HG03575 (cell line): ENCODE measurements around the gene STK16.
A peak's percentile ranks its signal among the peaks of the same experiment; 100 is the strongest.

Experiments
- ATAC-seq: cut with Tn5 transposase; IDR thresholded peaks from one replicate; pipeline ENCODE4 v1.9.1; 2021; ENCODE audit not compliant: unreplicated experiment, insufficient number of reproducible peaks, low FRiP score; ENCODE audit errors: extremely low read depth

STK16 gene

DNA sequence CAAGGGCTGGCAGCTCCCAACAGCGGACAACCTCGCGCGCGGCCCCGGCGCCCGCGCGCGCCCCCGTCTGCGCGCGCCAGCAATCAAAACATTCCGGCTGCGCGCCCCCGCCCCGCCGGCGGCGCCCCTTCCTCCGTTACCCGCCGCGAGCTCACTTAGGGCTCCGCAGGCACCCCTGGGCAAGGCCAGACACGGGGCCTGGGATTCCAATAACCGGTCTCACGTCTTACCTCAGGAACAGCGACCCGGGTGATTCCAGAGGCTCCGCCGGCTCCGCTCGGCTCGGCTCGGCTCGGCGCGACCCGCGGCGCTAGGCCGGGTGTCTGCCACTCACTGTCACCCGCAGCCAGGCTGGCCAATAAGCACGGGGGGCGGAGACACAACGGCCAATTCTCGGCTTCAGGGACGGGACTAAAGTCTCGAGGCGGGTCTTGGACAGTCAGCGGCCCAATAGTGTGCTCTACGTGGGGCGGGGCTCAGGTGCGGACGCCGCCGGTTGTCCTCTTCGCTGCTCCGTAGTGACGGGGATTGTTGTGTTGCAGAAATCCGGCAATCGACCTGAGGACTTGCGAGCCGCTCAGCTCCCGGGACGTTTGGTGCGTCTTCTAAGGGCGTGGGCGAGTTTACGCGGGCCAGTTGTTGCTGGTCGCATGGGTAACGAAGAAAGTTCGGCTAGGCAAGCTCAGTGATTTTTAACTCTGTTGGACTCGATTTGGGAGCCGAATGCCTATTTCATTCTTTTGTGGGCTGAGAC lies 15.8 kb upstream of the STK16 start, which contains the start of the genes ANKZF1 and ATG9A:
TSS of gene ANKZF1 (plus strand) at position 502 of the 754 bp plus-strand sequence. CDS start 452 bp downstream, outside the sequence.
TSS of gene ATG9A (minus strand) at position 332 of the 754 bp plus-strand sequence. CDS start 1,612 bp downstream, outside the sequence.
- peak; percentile 79 for ATAC-seq

DNA sequence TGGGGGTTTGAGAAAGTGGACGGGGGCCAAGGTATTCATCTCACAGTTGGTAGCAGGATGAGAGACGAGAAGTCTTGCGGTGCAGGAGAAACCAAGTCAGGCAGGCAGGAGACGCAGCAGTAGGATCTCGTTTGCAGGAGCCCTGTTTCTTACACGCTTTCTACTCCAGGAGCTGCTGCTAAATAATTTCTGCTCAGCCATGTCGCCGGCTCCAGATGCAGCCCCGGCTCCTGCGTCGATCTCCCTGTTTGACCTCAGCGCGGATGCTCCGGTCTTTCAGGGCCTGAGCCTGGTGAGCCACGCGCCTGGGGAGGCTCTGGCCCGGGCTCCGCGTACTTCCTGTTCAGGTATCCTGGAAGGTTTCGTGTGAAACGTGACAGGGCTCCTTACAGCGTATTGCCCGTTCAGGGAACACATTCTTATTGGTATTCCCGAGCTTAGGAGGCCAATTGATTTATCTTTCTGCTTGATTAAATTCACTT lies 15.2 kb upstream of the STK16 start:
- ATAC-seq = no peak

DNA sequence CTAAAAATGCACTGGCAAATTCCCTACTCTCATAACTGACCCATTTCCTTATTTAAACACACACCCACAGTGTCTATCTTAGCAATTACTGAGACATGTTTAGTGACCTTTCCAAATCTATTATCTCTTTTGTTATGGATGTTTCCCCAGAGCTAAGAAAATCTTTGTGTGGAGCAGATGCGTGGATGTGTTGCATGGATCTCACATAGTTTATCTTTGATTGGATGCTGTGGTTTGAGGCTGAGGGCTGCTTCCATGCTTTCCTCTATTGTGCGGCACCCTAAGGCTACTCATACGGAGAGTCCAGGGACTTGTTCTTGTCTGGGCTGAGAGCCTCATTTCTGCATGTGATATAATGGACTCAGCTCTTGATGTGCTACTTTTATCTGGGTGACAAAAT lies 10.9 kb upstream of the STK16 start:
- no peak for ATAC-seq

DNA sequence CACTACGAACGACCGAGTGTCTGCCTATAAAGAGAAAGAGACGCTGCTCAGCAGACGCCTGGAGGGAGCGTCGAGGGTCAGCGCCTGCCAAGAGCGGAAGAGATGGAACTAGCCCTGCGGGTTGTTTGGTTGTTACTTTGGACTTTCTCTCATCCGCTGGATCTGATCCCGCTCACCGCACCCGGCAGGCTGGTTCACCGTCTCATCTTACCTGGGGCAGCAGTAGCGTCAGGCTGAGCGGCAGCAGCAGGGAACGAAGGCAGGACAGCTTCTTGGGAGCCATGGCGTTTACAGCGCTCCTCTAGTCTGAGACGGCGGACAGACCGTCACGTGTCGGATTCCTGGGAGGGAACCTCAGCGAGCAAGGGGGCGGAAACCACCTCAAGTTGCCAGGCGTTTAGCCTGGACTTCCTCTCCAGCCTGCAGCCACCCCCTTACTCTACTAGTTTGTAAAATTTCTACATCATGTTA lies 2.0 kb upstream of the STK16 start:
- ATAC-seq = no peak

DNA sequence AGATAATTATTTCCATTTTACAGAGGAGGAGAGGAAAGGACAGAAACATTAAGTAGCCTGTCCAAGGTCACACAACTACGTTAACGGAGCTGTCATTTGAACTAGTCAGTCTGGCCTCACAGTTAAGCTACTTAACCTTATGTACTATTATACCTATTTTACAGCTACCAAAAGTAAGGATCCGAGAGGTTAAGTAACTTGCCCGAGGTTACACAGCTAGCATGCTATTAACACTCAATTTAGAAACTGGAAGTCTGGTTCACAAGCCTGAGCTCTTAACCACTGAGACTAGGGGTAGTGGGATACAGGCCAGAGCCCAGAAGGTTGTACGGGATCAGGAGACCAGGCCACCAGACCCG lies 511 bp upstream of the STK16 start:
- ATAC-seq = no peak

DNA sequence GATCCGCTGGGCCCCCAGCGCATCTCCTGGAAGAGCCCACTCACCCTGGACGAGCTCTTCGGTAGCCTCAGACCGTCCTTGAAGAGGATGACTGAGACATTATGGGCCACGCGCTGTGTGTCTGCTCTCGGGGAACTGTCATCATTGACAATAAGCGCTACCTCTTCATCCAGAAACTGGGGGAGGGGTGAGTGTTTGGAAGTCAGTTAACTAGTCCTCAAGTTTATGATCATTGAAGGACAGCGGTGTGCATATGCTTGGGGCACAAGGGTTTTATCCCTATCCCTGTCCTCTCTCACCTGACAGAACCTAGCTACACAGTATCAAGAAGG lies 586 bp downstream of the STK16 start:
- ATAC-seq = no peak

DNA sequence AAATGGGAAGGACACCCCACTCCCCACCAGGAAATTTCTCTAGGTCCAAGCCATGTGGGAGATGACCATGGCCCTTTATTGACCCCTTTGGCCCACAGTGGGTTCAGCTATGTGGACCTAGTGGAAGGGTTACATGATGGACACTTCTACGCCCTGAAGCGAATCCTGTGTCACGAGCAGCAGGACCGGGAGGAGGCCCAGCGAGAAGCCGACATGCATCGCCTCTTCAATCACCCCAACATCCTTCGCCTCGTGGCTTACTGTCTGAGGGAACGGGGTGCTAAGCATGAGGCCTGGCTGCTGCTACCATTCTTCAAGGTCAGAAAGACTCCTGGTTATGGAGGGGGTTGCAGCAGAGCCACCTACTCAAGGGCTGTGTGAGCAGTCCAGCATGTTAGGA lies 1.3 kb downstream of the STK16 start:
- no peak for ATAC-seq

DNA sequence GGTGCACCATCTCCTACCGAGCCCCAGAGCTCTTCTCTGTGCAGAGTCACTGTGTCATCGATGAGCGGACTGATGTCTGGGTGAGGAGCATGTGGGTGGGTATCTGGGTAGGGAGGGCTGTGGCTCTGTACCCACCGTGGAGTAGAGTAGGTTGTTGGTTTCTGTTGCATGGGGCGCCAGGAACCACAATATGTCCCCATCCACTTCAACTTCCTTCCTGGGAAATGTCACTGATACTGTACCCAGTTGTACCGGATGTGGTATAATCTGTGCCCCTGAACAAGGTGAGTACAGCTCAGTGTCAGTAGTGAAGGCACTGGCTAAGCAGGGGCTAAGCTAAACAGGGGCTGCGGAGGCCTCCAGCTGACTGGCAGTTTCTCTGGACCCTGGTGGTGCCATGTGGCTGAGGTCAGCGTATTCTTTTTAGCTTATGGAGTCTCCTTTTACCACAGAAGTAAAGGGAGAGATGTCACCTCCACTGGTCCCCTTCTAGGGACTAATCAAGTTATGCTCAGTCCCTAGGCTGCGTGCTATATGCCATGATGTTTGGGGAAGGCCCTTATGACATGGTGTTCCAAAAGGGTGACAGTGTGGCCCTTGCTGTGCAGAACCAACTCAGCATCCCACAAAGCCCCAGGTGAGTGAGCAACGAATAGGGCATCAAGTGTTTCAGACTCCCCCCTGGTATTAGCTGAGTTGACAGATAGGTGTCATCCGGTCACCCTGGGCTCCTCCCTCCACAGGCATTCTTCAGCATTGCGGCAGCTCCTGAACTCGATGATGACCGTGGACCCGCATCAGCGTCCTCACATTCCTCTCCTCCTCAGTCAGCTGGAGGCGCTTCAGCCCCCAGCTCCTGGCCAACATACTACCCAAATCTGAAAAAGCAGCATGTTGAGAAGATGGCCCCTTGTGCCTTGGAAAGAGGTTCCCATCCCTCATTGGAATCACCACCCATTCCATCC lies 2.7 kb downstream of the STK16 start:
- no peak for ATAC-seq

DNA sequence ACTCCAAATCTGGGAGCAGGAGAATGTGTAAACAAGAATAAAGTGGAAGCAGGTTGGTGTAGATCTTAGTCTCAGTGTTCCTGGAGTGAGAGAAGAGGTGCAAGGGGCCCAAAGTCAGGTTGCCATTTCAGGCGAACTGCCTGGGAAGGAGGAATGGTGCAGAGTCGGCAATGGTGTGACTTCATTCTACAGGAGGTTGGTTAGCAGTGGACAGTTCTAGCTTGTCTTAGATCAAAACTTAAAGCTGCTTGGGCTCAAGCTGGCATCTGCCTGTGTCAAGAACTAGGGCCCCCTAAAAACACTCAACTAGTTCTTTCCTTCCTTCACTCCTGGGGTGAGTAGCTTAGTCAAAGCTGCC lies 3.5 kb downstream of the STK16 start:
- no peak for ATAC-seq

DNA sequence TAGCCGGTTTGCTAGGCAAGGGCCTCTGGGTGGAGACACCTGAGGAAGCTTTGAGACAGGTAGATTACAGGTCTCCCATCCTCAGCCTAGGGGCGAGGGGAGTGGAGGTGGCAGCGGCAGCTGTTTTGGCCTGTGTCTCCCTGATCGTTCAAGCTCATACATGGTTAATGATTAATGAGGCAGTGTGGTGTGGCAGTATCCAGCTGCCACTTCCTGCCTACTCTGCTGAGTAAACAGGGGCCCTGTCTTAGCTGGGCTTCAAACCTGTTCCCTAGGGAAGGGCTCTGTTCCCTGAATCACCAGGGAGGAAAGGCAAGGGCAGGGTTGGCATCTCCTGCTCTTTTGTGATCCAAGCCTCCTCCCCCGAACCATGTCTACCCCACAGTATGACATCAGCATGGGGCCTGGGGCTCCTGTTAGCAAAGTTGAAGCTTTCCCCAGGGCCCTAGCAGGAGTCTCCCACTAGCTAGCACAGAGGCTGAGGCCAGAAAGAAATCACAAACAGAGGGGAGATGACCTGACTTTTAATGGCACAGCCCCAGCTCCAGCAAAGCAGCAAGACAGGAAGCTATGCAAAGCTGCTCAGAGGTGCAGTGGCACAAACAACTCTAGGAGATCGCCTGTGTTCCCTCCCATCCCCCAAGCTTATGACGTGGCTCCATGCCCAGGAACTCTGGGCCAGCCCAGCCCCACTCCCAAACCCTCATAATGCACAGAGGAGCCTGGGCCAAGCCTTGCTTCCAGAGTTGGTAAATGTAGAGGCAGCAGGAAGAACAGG lies 4.1 kb downstream of the STK16 start:
- no peak for ATAC-seq

DNA sequence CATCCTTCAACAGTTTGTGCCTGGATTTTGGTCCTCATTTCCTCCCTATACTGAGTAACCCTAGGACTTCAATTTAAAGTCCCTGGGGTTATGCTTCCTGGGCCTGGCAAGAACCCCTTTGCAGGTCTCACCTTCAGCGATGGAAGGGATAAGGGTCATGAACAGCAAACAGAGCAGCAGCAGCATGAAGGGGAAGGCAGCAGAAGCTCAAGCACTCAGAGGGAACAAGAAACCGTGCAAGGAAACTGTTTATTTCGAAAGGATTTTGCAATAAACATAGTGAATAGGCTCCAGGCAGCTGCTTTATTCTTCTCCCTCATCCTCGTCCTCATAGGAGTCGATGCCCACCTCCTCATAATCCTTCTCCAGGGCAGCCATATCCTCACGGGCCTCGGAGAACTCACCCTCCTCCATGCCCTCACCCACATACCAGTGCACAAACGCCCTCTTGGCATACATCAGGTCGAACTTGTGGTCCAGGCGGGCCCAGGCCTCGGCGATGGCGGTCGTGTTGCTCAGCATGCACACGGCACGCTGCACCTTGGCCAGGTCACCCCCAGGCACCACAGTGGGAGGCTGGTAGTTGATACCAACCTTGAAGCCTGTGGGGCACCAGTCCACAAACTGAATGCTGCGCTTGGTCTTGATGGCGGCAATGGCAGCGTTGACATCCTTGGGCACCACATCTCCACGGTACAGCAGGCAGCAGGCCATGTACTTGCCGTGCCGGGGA lies 4.9 kb downstream of the STK16 start:
- no peak for ATAC-seq

DNA sequence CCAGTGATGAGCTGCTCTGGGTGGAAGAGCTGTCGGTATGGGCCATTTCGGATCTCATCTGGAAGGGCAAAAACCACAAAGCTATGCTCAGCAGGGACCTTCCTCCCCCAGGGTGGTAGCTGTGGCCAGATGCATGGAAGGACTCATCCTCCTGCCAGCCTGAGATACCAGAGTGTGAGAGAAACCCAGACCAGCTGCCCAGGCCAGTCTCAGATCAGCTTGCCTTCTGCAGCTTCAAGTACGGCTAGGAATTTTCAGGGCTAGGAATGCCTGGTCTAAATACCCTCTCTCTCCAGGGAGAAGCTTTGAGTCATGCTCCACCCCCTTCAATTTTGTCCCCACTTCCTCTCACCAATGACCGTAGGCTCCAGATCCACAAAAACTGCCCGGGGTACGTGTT lies 6.4 kb downstream of the STK16 start:
- ATAC-seq = no peak

DNA sequence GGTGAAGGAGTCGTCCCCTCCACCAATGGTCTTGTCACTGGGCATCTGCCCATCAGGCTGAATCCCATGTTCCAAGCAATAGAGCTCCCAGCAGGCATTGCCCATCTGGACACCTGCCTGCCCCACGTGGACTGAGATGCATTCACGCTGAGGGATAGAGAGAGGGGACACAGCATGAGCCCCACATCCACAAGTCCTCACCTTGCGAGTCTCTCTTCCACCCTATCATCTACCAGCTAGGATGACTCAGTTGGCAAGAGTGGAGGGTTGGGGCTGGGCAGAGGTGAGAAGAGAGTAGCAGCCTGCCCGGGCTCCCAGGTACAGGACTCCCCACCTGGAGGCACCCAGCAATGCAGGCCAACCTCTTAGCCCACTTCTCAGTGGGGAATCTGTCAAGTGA lies 6.8 kb downstream of the STK16 start:
- no peak for ATAC-seq

DNA sequence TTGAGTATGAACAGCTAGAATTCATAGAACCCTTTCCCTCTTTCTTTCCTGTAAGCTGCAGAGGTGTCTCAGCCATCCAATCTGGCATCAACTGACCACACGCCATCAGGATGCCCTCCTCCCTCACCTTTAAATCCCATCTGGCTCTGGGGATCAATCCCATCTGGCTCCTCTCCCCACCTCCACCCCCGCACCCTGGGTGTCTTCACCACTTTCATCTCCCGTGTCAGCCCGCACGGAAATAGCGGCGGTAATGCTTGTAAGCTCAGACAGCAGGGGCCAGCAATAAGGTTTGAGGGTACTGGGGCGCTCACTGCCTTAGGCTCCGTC lies 7.3 kb downstream of the STK16 start:
- no peak for ATAC-seq

DNA sequence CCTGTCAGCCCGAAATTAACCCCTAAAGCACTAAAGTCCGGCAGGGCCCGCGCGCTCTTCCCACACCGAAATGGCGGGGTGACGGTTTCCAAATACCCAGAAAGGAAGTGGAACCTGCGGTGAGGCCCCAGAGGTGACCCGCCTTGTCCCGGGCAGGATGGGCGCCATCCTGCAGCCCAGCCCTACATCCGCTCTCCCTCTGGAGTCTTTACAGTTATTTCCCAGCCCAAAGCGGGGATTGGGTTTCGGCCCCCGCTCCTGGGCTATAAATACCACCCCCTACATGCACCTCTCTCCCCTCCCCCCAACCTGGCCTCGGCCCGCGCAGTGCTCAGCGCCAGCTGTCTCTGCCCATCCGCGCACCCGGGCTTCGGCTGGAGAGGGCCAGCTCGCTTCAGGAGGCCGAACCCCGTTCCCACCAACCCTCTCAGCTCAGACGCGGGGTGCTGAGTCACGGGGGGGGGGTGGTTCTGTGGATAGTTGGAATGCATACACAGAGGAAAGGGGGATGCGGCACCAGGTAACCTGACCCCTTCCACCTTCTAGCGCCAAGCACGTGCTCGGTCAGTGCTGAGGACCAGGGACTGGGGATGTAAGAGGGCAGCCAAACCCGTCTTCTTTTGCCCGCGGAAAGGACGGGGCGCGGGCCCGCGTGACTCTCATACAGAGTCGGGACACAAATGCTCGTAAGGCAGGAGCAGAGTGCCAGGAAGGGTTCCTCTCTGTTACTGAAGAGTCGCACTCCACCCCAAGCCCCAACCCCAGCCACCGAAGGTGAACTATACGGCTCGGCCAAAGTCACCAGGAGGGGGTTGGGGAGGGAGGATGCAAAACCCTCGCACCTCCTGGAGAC lies 7.8 kb downstream of the STK16 start, which contains the start of gene TUBA4B:
TSS of gene TUBA4B (plus strand) at position 344 of the 853 bp plus-strand sequence. CDS start at position 509, 165 bp downstream.
- no peak for ATAC-seq

DNA sequence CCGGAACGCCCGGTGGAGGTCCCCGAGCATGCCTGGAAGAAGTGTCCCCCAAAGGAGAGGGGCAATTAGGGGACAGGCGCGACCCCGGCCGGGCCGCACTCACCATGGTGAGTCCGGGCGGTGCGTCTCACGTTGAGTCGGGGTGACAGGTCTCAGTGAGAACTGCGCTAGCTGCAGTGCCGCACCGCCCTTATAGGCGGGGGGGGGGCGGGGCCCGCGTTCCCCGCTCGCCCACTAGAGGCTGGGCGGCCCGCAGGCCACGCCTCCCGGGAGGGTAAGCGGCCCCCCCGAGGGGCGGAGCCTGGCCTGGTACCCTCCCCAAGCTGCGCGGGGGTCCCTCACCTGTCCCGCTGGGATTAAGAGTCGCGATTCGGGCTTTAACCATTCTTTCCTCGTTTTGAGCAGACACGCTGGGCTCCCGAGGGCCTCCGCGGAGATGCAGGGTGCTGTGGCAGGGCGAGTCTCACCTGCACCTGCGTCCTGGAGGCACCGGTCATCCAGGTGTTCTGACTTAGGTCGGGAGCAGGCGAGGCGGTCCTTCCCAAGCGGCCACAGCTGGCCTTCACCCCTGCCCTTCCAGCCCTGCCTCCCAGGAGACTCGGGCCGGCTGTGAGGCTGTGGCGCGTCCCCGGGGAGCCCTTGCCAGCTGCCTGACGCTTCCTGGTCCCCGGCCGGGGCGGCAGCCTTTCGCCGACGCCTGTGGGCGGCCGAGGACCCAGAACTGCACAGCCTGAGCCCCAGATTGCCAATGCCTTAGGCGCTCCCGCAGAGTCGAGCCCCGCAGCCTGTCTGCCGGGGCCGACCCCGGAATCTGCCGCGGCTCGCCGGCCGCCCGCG lies 8.7 kb downstream of the STK16 start, which contains the start of gene TUBA4A:
TSS of gene TUBA4A (minus strand) at position 166 of the 837 bp plus-strand sequence. CDS start at position 106, 60 bp downstream.
- no peak for ATAC-seq
